ENCODE measurements around the gene TSPAN15.

DNA sequence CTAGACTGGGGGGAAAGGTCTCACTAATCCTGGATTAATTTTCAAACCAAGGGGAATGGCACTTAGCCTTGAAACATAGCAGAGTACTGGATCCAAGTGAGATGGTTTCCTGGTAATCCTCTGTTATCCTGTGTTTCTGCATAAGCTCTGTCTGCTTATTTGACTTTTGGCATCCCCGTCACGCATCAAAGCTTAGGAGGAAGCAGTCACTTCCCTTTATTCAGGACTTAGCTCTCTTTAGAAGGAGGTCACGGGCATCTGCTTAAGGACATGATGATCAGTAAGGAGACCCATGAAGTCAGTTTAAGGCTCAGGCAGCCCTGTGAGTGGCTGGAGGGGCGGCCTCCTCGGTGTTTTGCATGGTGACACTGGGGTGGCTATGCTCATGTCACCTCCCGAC, 30.0 kb downstream of the TSPAN15 start:
- no peak for TF ChIP-seq EZH2 (IDR thresholded peaks at IDR 0.05; ENCODE audit: borderline replicate concordance, low read depth, low read length, severe bottlenecking)
- no peak for TF ChIP-seq CTCF (IDR thresholded peaks at IDR 0.05; ENCODE audit: borderline replicate concordance, extremely low read depth, low read length, poor library complexity, severe bottlenecking)

Measured in DND-41 (cell line).